HS-5 (cell line): Measurements from ENCODE around the gene ARIH2.

Source experiments
- DNase-seq: peaks from one replicate; pipeline ENCODE4 v3.0.0-alpha.2; 2012; ENCODE audit warnings: low read depth

Gene ARIH2

GRCh38 chr3:48929358-48930035 is 10.9 kb downstream of the ARIH2 start:
- DNase-seq: no peak

GRCh38 chr3:48930590-48930989 is 11.9 kb downstream of the ARIH2 start:
- no peak for DNase-seq

GRCh38 chr3:48931944-48932580 is 13.4 kb downstream of the ARIH2 start:
- no peak for DNase-seq

GRCh38 chr3:48934333-48934991 is 15.8 kb downstream of the ARIH2 start:
- DNase-seq: no peak

GRCh38 chr3:48935530-48935929 is 16.9 kb downstream of the ARIH2 start:
- DNase-seq: no peak

GRCh38 chr3:48938156-48938555 is 19.5 kb downstream of the ARIH2 start:
- no peak for DNase-seq

- DNase-seq: no peak
These were observed 20.0 kb downstream of the ARIH2 start for GRCh38 chr3:48938689-48939088.

GRCh38 chr3:48945432-48945831 is 26.8 kb downstream of the ARIH2 start:
- no peak for DNase-seq

- DNase-seq: no peak
These were observed 27.4 kb downstream of the ARIH2 start for GRCh38 chr3:48945891-48946549.

- DNase-seq: no peak
These were observed 30.7 kb downstream of the ARIH2 start for GRCh38 chr3:48949376-48949717.

GRCh38 chr3:48950051-48950450 is 31.4 kb downstream of the ARIH2 start:
- DNase-seq: no peak

GRCh38 chr3:48951764-48952163 is 33.1 kb downstream of the ARIH2 start:
- DNase-seq: no peak

GRCh38 chr3:48952510-48953118 is 34.0 kb downstream of the ARIH2 start:
- no peak for DNase-seq

- no peak for DNase-seq
These were observed 38.5 kb downstream of the ARIH2 start for GRCh38 chr3:48957006-48957705.

GRCh38 chr3:48960841-48961413 is 42.3 kb downstream of the ARIH2 start:
- no peak for DNase-seq

GRCh38 chr3:48962340-48962739 is 43.7 kb downstream of the ARIH2 start:
- no peak for DNase-seq

GRCh38 chr3:48962939-48963338 is 44.3 kb downstream of the ARIH2 start:
- no peak for DNase-seq

GRCh38 chr3:48963591-48963990 is 44.9 kb downstream of the ARIH2 start:
- no peak for DNase-seq

GRCh38 chr3:48966367-48966766 is 47.7 kb downstream of the ARIH2 start:
- no peak for DNase-seq

- DNase-seq: no peak
These were observed 48.3 kb downstream of the ARIH2 start for GRCh38 chr3:48966876-48967361.

- DNase-seq: no peak
These were observed 51.9 kb downstream of the ARIH2 start for GRCh38 chr3:48970586-48970985.
